CD14-positive monocyte (primary cell): ENCODE results near the gene MACROD2. TPM values are rescaled to one million over a fixed set of nuclear protein-coding genes. Genes with fewer than 3 reads are reported as not detected.
A peak's percentile ranks its signal among the peaks of the same experiment; 100 is the strongest.

ENCODE experiments used
- DNase-seq, 3 donors: peaks; one replicate each; pipeline ENCODE4 v3.0.0-alpha.2; 2011 to 2022
- H2AFZ ChIP-seq: 2 replicates; pipeline ENCODE4 v1.6.0; 2012; ENCODE audit warnings: mild to moderate bottlenecking, low read depth, low read length, inconsistent platforms; ENCODE audit not compliant: insufficient read depth, poor library complexity, severe bottlenecking
- H3K27ac ChIP-seq, 2 donors: 1 replicate in 1 of 2; 2 replicates in 1 of 2; pipeline ENCODE4 v1.5.1; 2012 to 2013; ENCODE audit warnings: low read length in 2 of 2, control low read depth in 1 of 2, inconsistent platforms in 1 of 2, low read depth in 1 of 2, mild to moderate bottlenecking in 1 of 2
- H3K27me3 ChIP-seq, 2 donors: one replicate each; pipeline versions ENCODE4 v1.6.0 to v1.6.1; 2011 to 2013; ENCODE audit warnings: low read length in 2 of 2; ENCODE audit not compliant: control insufficient read depth in 2 of 2, insufficient read depth in 2 of 2
- H3K36me3 ChIP-seq, 2 donors: replicated peaks in 1 of 2; 1 replicate in 1 of 2; 2 replicates in 1 of 2; pipeline versions ENCODE4 v1.5.1 to v1.6.1; 2012 to 2013; ENCODE audit warnings: low read length in 2 of 2, control low read depth in 1 of 2, inconsistent platforms in 1 of 2, mild to moderate bottlenecking in 1 of 2; ENCODE audit not compliant: insufficient read depth in 2 of 2, control insufficient read depth in 1 of 2
- H3K4me1 ChIP-seq, 2 donors: 1 replicate in 1 of 2; 2 replicates in 1 of 2; pipeline versions ENCODE4 v1.5.1 to v1.6.1; 2012 to 2013; ENCODE audit warnings: low read length in 2 of 2, control low read depth in 1 of 2, inconsistent platforms in 1 of 2, mild to moderate bottlenecking in 1 of 2, moderate library complexity in 1 of 2; ENCODE audit not compliant: insufficient read depth in 2 of 2, control insufficient read depth in 1 of 2
- H3K4me2 ChIP-seq: replicated peaks from 2 replicates; pipeline ENCODE3; 2012; ENCODE audit warnings: low read length, moderate library complexity, mild to moderate bottlenecking; ENCODE audit not compliant: poor library complexity, severe bottlenecking; ENCODE audit errors: extremely low read depth
- H3K4me3 ChIP-seq, 3 experiments: fragments of 200-600 bp in 1 of 3; sonication (generic) in 1 of 3; replicated peaks in 1 of 3; 1 replicate in 2 of 3; 2 replicates in 1 of 3; pipeline ENCODE4 v1.5.1; 2011 to 2013; ENCODE audit warnings: low read length in 3 of 3, mild to moderate bottlenecking in 3 of 3, control low read depth in 2 of 3, low read depth in 2 of 3, inconsistent platforms in 1 of 3, moderate library complexity in 1 of 3
- H3K79me2 ChIP-seq: 2 replicates; pipeline ENCODE4 v1.6.0; 2012; ENCODE audit warnings: mild to moderate bottlenecking, control low read depth, inconsistent platforms, low read length, moderate library complexity; ENCODE audit not compliant: insufficient read depth
- H3K9ac ChIP-seq: 2 replicates; pipeline ENCODE4 v1.6.0; 2017; ENCODE audit warnings: low read length, mild to moderate bottlenecking; ENCODE audit not compliant: insufficient read depth, poor library complexity, severe bottlenecking
- H3K9me3 ChIP-seq, 2 donors: replicated peaks in 1 of 2; 1 replicate in 1 of 2; 2 replicates in 1 of 2; pipeline versions ENCODE4 v1.5.1 to v1.6.1; 2012 to 2013; ENCODE audit warnings: low read length in 2 of 2, control low read depth in 1 of 2; ENCODE audit not compliant: control insufficient read depth in 1 of 2, insufficient read depth in 1 of 2
- H4K20me1 ChIP-seq: 2 replicates; pipeline ENCODE4 v1.6.0; 2012; ENCODE audit warnings: mild to moderate bottlenecking, low read length, control low read depth, moderate library complexity; ENCODE audit not compliant: insufficient read depth
- H3K27ac Mint-ChIP-seq, 7 donors: one replicate each; pipeline ENCODE4 v1.8.0; 2020; ENCODE audit warnings: mild to moderate bottlenecking in 7 of 7, mixed read lengths in 7 of 7, moderate library complexity in 6 of 7, inconsistent platforms in 2 of 7
- H3K27me3 Mint-ChIP-seq, 3 donors: one replicate each; pipeline ENCODE4 v1.8.0; 2021 to 2022; ENCODE audit warnings: low read depth in 3 of 3, mild to moderate bottlenecking in 3 of 3, mixed read lengths in 3 of 3, moderate library complexity in 3 of 3, inconsistent platforms in 1 of 3
- H3K36me3 Mint-ChIP-seq, 2 donors: one replicate each; pipeline ENCODE4 v1.8.0; 2020; ENCODE audit warnings: mixed read lengths in 2 of 2, inconsistent platforms in 1 of 2, mild to moderate bottlenecking in 1 of 2
- H3K4me1 Mint-ChIP-seq: one replicate; pipeline ENCODE4 v1.8.0; 2020; ENCODE audit warnings: mild to moderate bottlenecking, mixed read lengths
- H3K4me3 Mint-ChIP-seq, 2 donors: one replicate each; pipeline ENCODE4 v1.8.0; 2020; ENCODE audit warnings: mild to moderate bottlenecking in 2 of 2, mixed read lengths in 2 of 2, moderate library complexity in 1 of 2
- H3K9me3 Mint-ChIP-seq, 7 donors: one replicate each; pipeline ENCODE4 v1.8.0; 2020 to 2022; ENCODE audit warnings: mixed read lengths in 7 of 7, mild to moderate bottlenecking in 6 of 7, moderate library complexity in 6 of 7, inconsistent platforms in 2 of 7
- CTCF ChIP-seq: fragments of 200-600 bp; IDR thresholded peaks from one replicate; pipeline ENCODE4 v1.8.0; 2022; ENCODE audit warnings: antibody characterized with exemption, mild to moderate bottlenecking
- WGBS: methylation state at CpG from one replicate; pipeline ENCODE4 v1.1.5; 2013; ENCODE audit warnings: missing lambda C conversion rate; ENCODE audit not compliant: insufficient coverage; 5-methylcytosine and 5-hydroxymethylcytosine counted together
- intact Hi-C, 2 donors: fragments of 100-400 bp; cut with micrococcal nuclease; formaldehyde crosslinking; loops; one replicate each; pipeline versions ENCODE4 v1.15.0 to v1.15.1; 2023
- polyA plus RNA-seq, 3 donors: library from polyadenylated mRNA; depleted of rRNA in 1 of 3; unstranded in 2 of 3; stranded (reverse) in 1 of 3; fragments of 300-500 nt in 2 of 3; fragments of >200 nt in 1 of 3; fragmentation: Illumina TruSeq in 2 of 3; gene quantifications; 1 replicate in 2 of 3; 2 replicates in 1 of 3; pipeline ENCODE4 v1.2.3, GENCODE V29; 2012 to 2021

Gene MACROD2
- polyA plus RNA-seq, 3 donors = 0.23 TPM; not detected in 2

GRCh38 chr20:15318682-15319081 is 1323.4 kb downstream of the MACROD2 start:
- peaks cover 0 to 1% (median 0%) of the 10 kb centered on the region in 3 donors for H3K27me3 Mint-ChIP-seq
- H3K27ac ChIP-seq = peak overlapping the region in 1 of 2 donors; percentile 83
- intact Hi-C loops = no loop called here
- H3K4me1 Mint-ChIP-seq = peaks cover 28% of the 10 kb centered on the region
- peak overlapping the region in 4 of 7 donors; percentile 19 to 89 (median 62) for H3K27ac Mint-ChIP-seq
- H3K4me2 ChIP-seq = peak overlapping the region; percentile 40
- H3K36me3 Mint-ChIP-seq = peaks cover 4 to 13% of the 10 kb centered on the region in 2 donors
- H3K4me3 ChIP-seq = peak overlapping the region in 1 of 3 experiments; percentile 55
- peaks cover 12 to 28% (median 14%) of the 10 kb centered on the region in 7 donors for H3K9me3 Mint-ChIP-seq
- H3K79me2 ChIP-seq = no peaks in the 10 kb centered on the region
- no peak overlapping the region for H3K4me3 Mint-ChIP-seq
- TF ChIP-seq CTCF = no peak
- no peaks in the 10 kb centered on the region for H3K36me3 ChIP-seq
- H4K20me1 ChIP-seq = no peaks in the 10 kb centered on the region
- no peaks in the 10 kb centered on the region for H3K27me3 ChIP-seq
- peaks cover 21 to 35% of the 10 kb centered on the region in 2 donors for H3K4me1 ChIP-seq
- H3K9ac ChIP-seq = no peak overlapping the region
- no peak overlapping the region for H2AFZ ChIP-seq
- peaks cover 5 to 21% of the 10 kb centered on the region in 2 donors for H3K9me3 ChIP-seq
- no peak for DNase-seq

- H3K27ac ChIP-seq = no peak overlapping the region
- H2AFZ ChIP-seq = no peak overlapping the region
- no peaks in the 10 kb centered on the region for H3K27me3 ChIP-seq
- WGBS = no CpG with 5 or more reads among the region's 2 CpGs
- H3K9me3 ChIP-seq = peaks cover 5 to 19% of the 10 kb centered on the region in 2 donors
- H3K4me3 Mint-ChIP-seq = no peak overlapping the region
- no peak overlapping the region for H3K9ac ChIP-seq
- H3K4me1 ChIP-seq = peaks cover 21 to 35% of the 10 kb centered on the region in 2 donors
- no peak for TF ChIP-seq CTCF
- H3K27ac Mint-ChIP-seq = no peak overlapping the region
- peak overlapping the region in 1 of 3 experiments; percentile 25 for H3K4me3 ChIP-seq
- H3K9me3 Mint-ChIP-seq = peaks cover 12 to 28% (median 14%) of the 10 kb centered on the region in 7 donors
- peaks cover 0 to 1% (median 1%) of the 10 kb centered on the region in 3 donors for H3K27me3 Mint-ChIP-seq
- peak in 1 of 3 donors; percentile 17 for DNase-seq
- no peaks in the 10 kb centered on the region for H4K20me1 ChIP-seq
- H3K79me2 ChIP-seq = no peaks in the 10 kb centered on the region
- peaks cover 28% of the 10 kb centered on the region for H3K4me1 Mint-ChIP-seq
- no peak overlapping the region for H3K4me2 ChIP-seq
- peaks cover 4 to 13% of the 10 kb centered on the region in 2 donors for H3K36me3 Mint-ChIP-seq
- intact Hi-C loops = no loop called here
- no peaks in the 10 kb centered on the region for H3K36me3 ChIP-seq
These were observed 1324.1 kb downstream of the MACROD2 start for GRCh38 chr20:15319439-15319838.
